Measurements from ENCODE around the gene BPIFB3.

Gene BPIFB3

DNA sequence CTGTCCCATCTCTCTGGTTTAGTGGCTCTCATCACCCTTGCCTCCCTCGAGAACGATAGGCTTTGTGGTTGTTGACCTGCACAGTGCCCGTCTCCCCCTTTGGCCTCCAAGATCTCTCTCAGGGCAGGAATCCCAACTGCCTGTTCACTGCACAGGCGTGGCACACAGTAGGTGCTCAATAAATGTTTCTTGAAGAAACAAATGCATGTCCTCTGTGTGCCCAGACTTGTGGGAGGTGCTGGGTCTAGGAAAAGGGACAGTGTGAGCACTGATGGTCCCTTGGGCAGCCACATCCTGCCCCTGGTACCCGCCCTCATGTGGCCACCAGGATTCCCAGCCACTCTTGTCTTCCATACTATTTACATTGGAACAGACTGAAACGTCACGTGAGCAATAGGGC is 24.8 kb upstream of the BPIFB3 start:
- no peak for TF ChIP-seq CTCF (conservative IDR thresholded peaks at IDR 0.05; ENCODE audit: low read depth, low read length)
- Histone ChIP-seq H3K4me3 (IDR thresholded peaks at IDR 0.05; ENCODE audit: insufficient read depth, low read depth, low read length) (no peak overlapping the region), H3K4me2 (no peak overlapping the region), H3K4me1 (ENCODE audit: low read depth, poor library complexity, severe bottlenecking) (no peaks in the 10 kb centered on the region), H4K20me1 (ENCODE audit: insufficient read depth) (no peaks in the 10 kb centered on the region), H2AFZ (ENCODE audit: low read depth) (no peak overlapping the region), H3K27ac (no peak overlapping the region), H3K27me3 (ENCODE audit: insufficient read depth, low read depth) (peaks cover 20% of the 10 kb centered on the region; the same call in 1 of the 2 replicates), H3K9ac (no peak overlapping the region), H3K79me2 (ENCODE audit: insufficient read depth, low read depth) (no peaks in the 10 kb centered on the region), H3K36me3 (ENCODE audit: insufficient read depth) (no peaks in the 10 kb centered on the region)

DNA sequence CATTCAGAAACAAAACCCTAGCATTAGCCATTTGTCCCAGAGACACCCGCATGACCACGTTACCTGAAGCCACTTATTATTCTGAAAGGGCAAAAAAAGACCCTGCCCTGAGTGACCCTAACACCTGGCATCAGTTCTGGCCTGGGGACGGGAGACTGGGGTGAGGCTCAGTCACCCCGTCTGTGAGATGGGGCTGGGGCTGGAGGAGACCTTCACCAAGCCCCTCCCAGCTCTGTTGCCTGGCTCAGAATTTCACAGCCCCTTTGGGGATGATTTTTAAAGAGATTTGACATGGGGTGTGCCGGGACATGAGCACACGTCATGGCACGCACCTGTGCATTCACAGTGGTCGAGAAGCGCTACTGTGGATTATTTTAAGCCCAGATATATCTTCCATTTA is 23.6 kb upstream of the BPIFB3 start:
- no peaks in the 10 kb centered on the region for H3K79me2 ChIP-seq (ENCODE audit: insufficient read depth, low read depth)
- H3K9ac ChIP-seq = no peak overlapping the region
- no peaks in the 10 kb centered on the region for H3K36me3 ChIP-seq (ENCODE audit: insufficient read depth)
- H2AFZ ChIP-seq (ENCODE audit: low read depth) = no peak overlapping the region
- no peaks in the 10 kb centered on the region for H3K4me1 ChIP-seq (ENCODE audit: low read depth, poor library complexity, severe bottlenecking)
- H4K20me1 ChIP-seq (ENCODE audit: insufficient read depth) = no peaks in the 10 kb centered on the region
- peaks cover 20% of the 10 kb centered on the region; the same call in 1 of the 2 replicates for H3K27me3 ChIP-seq (ENCODE audit: insufficient read depth, low read depth)
- no peak overlapping the region for H3K4me3 ChIP-seq (IDR thresholded peaks at IDR 0.05; ENCODE audit: insufficient read depth, low read depth, low read length)
- no peak for TF ChIP-seq CTCF (conservative IDR thresholded peaks at IDR 0.05; ENCODE audit: low read depth, low read length)
- H3K4me2 ChIP-seq = no peak overlapping the region
- H3K27ac ChIP-seq = no peak overlapping the region

GRCh38 chr20:33030569-33030968 is 23.1 kb upstream of the BPIFB3 start:
- no peak overlapping the region for H3K9ac ChIP-seq
- H3K36me3 ChIP-seq (ENCODE audit: insufficient read depth) = no peaks in the 10 kb centered on the region
- no peaks in the 10 kb centered on the region for H3K79me2 ChIP-seq (ENCODE audit: insufficient read depth, low read depth)
- no peak for TF ChIP-seq CTCF (conservative IDR thresholded peaks at IDR 0.05; ENCODE audit: low read depth, low read length)
- no peak overlapping the region for H2AFZ ChIP-seq (ENCODE audit: low read depth)
- peaks cover 20% of the 10 kb centered on the region; the same call in 1 of the 2 replicates for H3K27me3 ChIP-seq (ENCODE audit: insufficient read depth, low read depth)
- H3K4me3 ChIP-seq (IDR thresholded peaks at IDR 0.05; ENCODE audit: insufficient read depth, low read depth, low read length) = no peak overlapping the region
- H3K27ac ChIP-seq = no peak overlapping the region
- no peaks in the 10 kb centered on the region for H3K4me1 ChIP-seq (ENCODE audit: low read depth, poor library complexity, severe bottlenecking)
- no peak overlapping the region for H3K4me2 ChIP-seq
- H4K20me1 ChIP-seq (ENCODE audit: insufficient read depth) = no peaks in the 10 kb centered on the region

- Histone ChIP-seq H3K27me3 (ENCODE audit: insufficient read depth, low read depth) (peaks cover 20% of the 10 kb centered on the region; the same call in 1 of the 2 replicates), H2AFZ (ENCODE audit: low read depth) (no peak within 1 kb of the TSS)
Measured at GRCh38 chr20:33031531-33031930, 22.2 kb upstream of the BPIFB3 start, which contains the start of gene BPIFB6. TSS of gene BPIFB6 (plus strand) at chr20:33031648. CDS start at chr20:33031648, 0 bp downstream.

More at GRCh38 chr20:33031531-33031930, 22.2 kb upstream of the BPIFB3 start, which contains the start of gene BPIFB6:
- Histone ChIP-seq H3K27ac (no peak within 1 kb of the TSS), H3K79me2 (ENCODE audit: insufficient read depth, low read depth) (no peaks in the 10 kb centered on the region), H3K4me3 (IDR thresholded peaks at IDR 0.05; ENCODE audit: insufficient read depth, low read depth, low read length) (no peak within 1 kb of the TSS), H3K4me2 (no peak within 1 kb of the TSS), H4K20me1 (ENCODE audit: insufficient read depth) (no peaks in the 10 kb centered on the region), H3K9ac (no peak within 1 kb of the TSS), H3K36me3 (ENCODE audit: insufficient read depth) (no peaks in the 10 kb centered on the region), H3K4me1 (ENCODE audit: low read depth, poor library complexity, severe bottlenecking) (no peaks in the 10 kb centered on the region)
- TF ChIP-seq CTCF (conservative IDR thresholded peaks at IDR 0.05; ENCODE audit: low read depth, low read length) = no peak

All from KMS-11 (cell line).